Ovary (tissue), 9 donors: ENCODE measurements around the gene EIF2B5. TPM values are rescaled to one million over a fixed set of nuclear protein-coding genes. Genes with fewer than 3 reads are reported as not detected.

ENCODE experiments used
- DNase-seq, 5 donors: peaks; one replicate each; pipeline ENCODE4 v3.0.0-alpha.2; 2019 to 2020
- H3K27ac ChIP-seq, 2 donors: fragments of 200-600 bp; one replicate each; pipeline versions ENCODE4 v1.5.1 to v1.8.0; 2019 to 2022
- H3K27me3 ChIP-seq: fragments of 200-600 bp; one replicate; pipeline ENCODE4 v1.8.0; 2022
- H3K36me3 ChIP-seq: fragments of 200-600 bp; sonication (generic); one replicate; pipeline ENCODE4 v1.5.1; 2019
- H3K4me1 ChIP-seq: one replicate; pipeline ENCODE4 v1.8.1; 2013; ENCODE audit warnings: mild to moderate bottlenecking, moderate library complexity; ENCODE audit not compliant: insufficient read depth
- H3K4me3 ChIP-seq: fragments of 200-600 bp; sonication (generic); one replicate; pipeline ENCODE4 v1.5.1; 2017
- H3K9me3 ChIP-seq, 2 donors: fragments of 200-600 bp in 1 of 2; sonication (generic) in 1 of 2; one replicate each; pipeline versions ENCODE4 v1.5.1 to v1.8.1; 2013 to 2019; ENCODE audit warnings: mild to moderate bottlenecking in 1 of 2, moderate library complexity in 1 of 2
- EP300 ChIP-seq: sonication (generic); formaldehyde crosslinking; IDR thresholded peaks from one replicate; pipeline ENCODE4 v1.6.1; 2017; ENCODE audit warnings: antibody characterized with exemption
- POLR2A ChIP-seq: fragments of 450-650 bp; IDR thresholded peaks from one replicate; pipeline ENCODE4 v1.6.1; 2017; ENCODE audit warnings: antibody characterized with exemption, mild to moderate bottlenecking, moderate library complexity
- WGBS, 3 donors: extraction: QIAGEN DNeasy Blood & Tissue Kit in 1 of 3; methylation state at CpG; one replicate each; pipeline versions ENCODE4 v1.1.5 to v1.1.7; 2013 to 2017; 5-methylcytosine and 5-hydroxymethylcytosine counted together
- intact Hi-C, 4 donors: fragments of 100-400 bp; cut with DNase I; formaldehyde crosslinking; loops; one replicate each; pipeline versions ENCODE4 v1.11.0 to v1.15.1; 2022 to 2023
- polyA plus RNA-seq, 2 donors: library from polyadenylated mRNA; stranded (reverse); fragments of 200-250 nt in 1 of 2; fragments of 350-450 nt in 1 of 2; fragmentation: Illumina TruSeq in 1 of 2; extraction: RNeasy Lipid Tissue Mini Kit (QIAGEN cat#74804) in 1 of 2; gene quantifications; one replicate each; pipeline ENCODE4 v1.2.3, GENCODE V29; 2013 to 2014
- total RNA-seq, 7 donors: library from RNA; depleted of rRNA in 2 of 7; stranded (reverse); fragments of >200 nt in 2 of 7; fragmentation: NEBNext Ultra II Directional in 3 of 7; extraction: Animal tissue kit (Norgen Biotek cat#: 25700) in 3 of 7; gene quantifications; one replicate each; pipeline versions ENCODE4 v1.1.0 to v1.2.4, GENCODE V29; 2016 to 2023
- TF ChIP-seq, protein P1 (sequence below), 3 donors: fragments of 450-650 bp in 2 of 3; fragments of 200-600 bp in 1 of 3; IDR thresholded peaks; one replicate each; pipeline versions ENCODE4 v1.5.1 to v1.8.0; 2016 to 2022; ENCODE audit warnings: antibody characterized with exemption in 3 of 3, mild to moderate bottlenecking in 1 of 3
- donor health status: DM: no; HTN: no; CAD: no; lungs with moderate emphysema.
- donor health status: DM: no; HTN: no; CAD: no.
- donor health status: Bipolar disorder and iron deficiency.
- donor health status: DM: yes; HTN: yes; CAD: no.
- donor health status: DM: no; HTN: no; CAD: no.
- donor health status: DM: yes; HTN: yes; CAD: no.

EIF2B5 gene
- total and polyA plus RNA-seq, 9 donors, result 18.6 to 42.4 (median 28.7) TPM

DNA sequence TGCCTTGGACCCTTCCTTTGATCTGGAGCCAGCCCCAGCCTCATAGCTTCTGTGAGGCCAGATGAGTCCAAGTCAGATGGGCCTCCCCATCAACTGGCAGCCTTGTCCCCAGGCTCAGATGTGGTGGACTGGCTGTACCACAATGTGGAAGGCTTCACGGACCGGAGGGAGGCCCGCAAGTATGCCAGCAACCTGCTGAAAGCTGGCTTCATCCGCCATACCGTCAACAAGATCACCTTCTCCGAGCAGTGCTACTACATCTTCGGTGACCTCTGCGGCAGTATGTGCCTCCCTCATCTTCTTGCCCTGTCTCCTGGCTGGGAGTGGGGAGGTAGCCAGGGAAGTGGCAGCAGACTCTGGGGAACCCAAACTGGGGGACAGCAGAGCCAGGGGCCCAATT lies 32.6 kb downstream of the EIF2B5 start:
- H3K36me3 ChIP-seq, result no peaks in the 10 kb centered on the region
- DNase-seq, result no peak
- WGBS, 3 donors, result 85 to 91% (median 87%) methylated on average over 8 of the region's 8 CpGs

DNA sequence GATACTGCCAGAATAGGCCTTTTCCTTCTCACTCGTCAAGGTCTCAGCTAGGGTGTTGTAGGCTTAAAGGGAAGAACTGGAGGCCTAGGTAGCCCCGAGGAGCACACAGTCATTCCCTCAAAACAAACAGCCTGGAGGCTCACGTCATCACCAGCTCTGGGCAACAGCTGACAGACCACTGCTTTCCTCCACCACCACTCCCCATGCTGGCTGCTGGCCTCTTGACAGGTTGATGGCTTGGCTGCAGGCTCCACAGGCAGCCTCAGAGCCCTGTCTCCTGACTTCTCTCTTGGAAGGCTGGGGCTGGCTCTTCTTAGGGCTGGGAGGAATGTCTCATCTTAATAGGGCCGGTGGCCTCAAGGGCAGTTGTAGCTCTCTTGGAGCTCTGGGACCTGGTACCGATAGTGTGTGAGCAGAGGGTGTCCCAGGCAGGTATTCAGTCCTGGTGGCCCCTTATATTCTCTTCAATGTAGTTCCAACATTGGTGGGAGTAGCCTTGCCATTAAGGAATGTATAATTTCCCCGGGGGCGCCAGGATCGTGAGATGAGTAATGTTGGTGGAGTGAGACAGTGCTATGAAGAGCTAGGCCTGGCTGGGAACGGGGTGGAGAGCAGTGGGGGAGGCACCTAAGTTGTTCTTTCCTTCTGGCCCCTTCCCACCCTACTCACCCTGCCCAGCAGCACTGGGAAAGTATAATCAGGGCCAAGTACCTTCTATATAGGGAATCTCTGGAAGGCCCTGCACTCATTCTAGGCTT lies 33.4 kb downstream of the EIF2B5 start:
- H3K27ac ChIP-seq, result no peak overlapping the region
- intact Hi-C loops, result no loop called here
- H3K36me3 ChIP-seq, result no peaks in the 10 kb centered on the region

More for the DNA sequence above, 32.6 kb downstream of the EIF2B5 start:
- no peaks in the 10 kb centered on the region for H3K4me1 ChIP-seq
- H3K9me3 ChIP-seq, result no peaks in the 10 kb centered on the region
- no peak overlapping the region for H3K27ac ChIP-seq
- no peaks in the 10 kb centered on the region for H3K27me3 ChIP-seq
- H3K4me3 ChIP-seq, result no peak overlapping the region
- intact Hi-C loops, result no loop called here
- TF ChIP-seq EP300 (no peak), POLR2A (no peak)
- TF ChIP-seq, protein P1, sequence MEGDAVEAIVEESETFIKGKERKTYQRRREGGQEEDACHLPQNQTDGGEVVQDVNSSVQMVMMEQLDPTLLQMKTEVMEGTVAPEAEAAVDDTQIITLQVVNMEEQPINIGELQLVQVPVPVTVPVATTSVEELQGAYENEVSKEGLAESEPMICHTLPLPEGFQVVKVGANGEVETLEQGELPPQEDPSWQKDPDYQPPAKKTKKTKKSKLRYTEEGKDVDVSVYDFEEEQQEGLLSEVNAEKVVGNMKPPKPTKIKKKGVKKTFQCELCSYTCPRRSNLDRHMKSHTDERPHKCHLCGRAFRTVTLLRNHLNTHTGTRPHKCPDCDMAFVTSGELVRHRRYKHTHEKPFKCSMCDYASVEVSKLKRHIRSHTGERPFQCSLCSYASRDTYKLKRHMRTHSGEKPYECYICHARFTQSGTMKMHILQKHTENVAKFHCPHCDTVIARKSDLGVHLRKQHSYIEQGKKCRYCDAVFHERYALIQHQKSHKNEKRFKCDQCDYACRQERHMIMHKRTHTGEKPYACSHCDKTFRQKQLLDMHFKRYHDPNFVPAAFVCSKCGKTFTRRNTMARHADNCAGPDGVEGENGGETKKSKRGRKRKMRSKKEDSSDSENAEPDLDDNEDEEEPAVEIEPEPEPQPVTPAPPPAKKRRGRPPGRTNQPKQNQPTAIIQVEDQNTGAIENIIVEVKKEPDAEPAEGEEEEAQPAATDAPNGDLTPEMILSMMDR (IDR thresholded peaks at IDR 0.05), result no peak

DNA sequence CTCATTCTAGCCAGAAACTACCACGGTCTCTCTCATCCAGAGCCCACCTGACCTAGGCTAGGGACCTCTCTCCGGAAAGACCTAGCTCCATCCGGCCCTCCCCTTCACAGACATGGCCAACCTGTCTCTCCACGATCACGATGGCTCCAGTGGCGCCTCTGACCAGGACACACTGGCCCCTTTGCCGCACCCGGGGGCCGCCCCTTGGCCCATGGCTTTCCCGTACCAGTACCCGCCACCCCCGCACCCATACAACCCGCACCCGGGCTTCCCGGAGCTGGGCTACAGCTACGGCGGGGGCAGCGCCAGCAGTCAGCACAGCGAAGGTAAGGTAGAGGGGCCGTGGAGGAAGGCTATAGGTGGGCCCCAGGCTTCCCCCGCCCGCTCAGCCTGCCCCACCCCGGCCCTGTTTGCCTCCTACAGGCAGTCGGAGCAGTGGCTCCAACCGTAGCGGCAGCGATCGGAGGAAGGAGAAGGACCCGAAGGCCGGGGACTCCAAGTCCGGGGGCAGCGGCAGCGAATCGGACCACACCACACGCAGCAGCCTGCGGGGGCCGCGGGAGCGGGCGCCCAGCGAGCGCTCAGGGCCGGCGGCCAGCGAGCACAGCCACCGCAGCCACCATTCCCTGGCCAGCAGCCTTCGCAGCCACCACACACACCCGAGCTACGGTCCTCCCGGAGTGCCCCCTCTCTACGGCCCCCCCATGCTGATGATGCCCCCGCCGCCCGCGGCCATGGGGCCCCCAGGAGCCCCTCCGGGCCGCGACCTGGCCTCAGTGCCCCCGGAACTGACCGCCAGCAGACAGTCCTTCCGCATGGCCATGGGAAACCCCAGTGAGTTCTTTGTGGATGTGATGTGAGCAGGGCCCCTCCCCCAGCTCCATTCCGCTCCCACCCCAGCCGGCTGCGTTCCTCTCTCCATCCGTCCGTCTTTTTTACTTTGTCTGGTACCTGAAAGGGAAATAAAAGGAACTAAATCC lies 35.0 kb downstream of the EIF2B5 start:
- Histone ChIP-seq H3K4me3 (no peak overlapping the region), H3K9me3 (no peaks in the 10 kb centered on the region), H3K27ac (no peak overlapping the region), H3K36me3 (no peaks in the 10 kb centered on the region), H3K4me1 (peaks cover 2% of the 10 kb centered on the region), H3K27me3 (no peaks in the 10 kb centered on the region)
- intact Hi-C loops, result no loop called here
- TF ChIP-seq EP300 (no peak), POLR2A (no peak)
- TF ChIP-seq, protein P1 (IDR thresholded peaks at IDR 0.05), result no peak
- DNase-seq, result no peak
- WGBS, 3 donors, result 85 to 88% (median 86%) methylated on average over 57 to 66 of the region's 66 CpGs

More for the DNA sequence above, 33.4 kb downstream of the EIF2B5 start:
- H3K27me3 ChIP-seq, result no peaks in the 10 kb centered on the region
- no peak overlapping the region for H3K4me3 ChIP-seq
- no peaks in the 10 kb centered on the region for H3K4me1 ChIP-seq
- DNase-seq, result no peak
- 29 to 42% (median 33%) methylated on average over 9 of the region's 9 CpGs for WGBS, 3 donors
- no peak for TF ChIP-seq POLR2A
- TF ChIP-seq, protein P1 (IDR thresholded peaks at IDR 0.05), result no peak
- no peak for TF ChIP-seq EP300
- no peaks in the 10 kb centered on the region for H3K9me3 ChIP-seq

DNA sequence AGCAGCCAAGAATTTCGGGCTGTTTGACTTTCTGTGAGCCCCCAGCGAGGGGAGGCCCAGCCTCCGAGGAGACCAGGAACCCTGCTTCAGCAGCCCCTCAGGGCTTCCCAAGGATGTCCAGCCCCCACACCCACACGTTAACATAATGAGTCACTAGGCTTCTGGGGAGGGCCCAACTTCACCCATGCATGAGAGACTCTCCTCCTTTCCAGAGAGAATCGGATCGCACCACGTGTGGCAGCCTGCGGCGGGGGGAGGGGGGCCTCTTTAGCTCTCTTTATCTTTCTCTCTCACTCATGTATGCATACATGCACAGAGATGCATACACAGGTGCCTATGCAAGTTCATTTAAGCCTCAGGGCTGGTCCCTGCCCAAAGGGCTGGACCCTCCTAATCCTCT lies 36.4 kb downstream of the EIF2B5 start:
- intact Hi-C loops, result no loop called here
- H3K4me1 ChIP-seq, result peaks cover 5% of the 10 kb centered on the region
- no peaks in the 10 kb centered on the region for H3K36me3 ChIP-seq
- DNase-seq, result peak in 1 of 5 donors; percentile 24
- no peaks in the 10 kb centered on the region for H3K9me3 ChIP-seq
- WGBS, 3 donors, result 64 to 70% (median 66%) methylated on average over 9 of the region's 9 CpGs
- no peak for TF ChIP-seq EP300
- H3K27ac ChIP-seq, result no peak overlapping the region
- no peak overlapping the region for H3K4me3 ChIP-seq
- no peaks in the 10 kb centered on the region for H3K27me3 ChIP-seq
